RWPE2 (cell line): ENCODE data around the gene IRF7.
A peak's percentile ranks its signal among the peaks of the same experiment; 100 is the strongest.

Experiments
- ATAC-seq: fragments of 200-7000 bp; cut with Tn5 transposase; 3 replicates; pipeline ENCODE4 v1.9.1; 2021; ENCODE audit warnings: low read depth
- DNase-seq: peaks from one replicate; pipeline ENCODE4 v3.0.0-alpha.2; 2020; ENCODE audit warnings: low spot score
- H3K27ac ChIP-seq: fragments of 450-650 bp; 2 replicates; pipeline ENCODE4 v1.5.1; 2017; ENCODE audit warnings: mild to moderate bottlenecking; ENCODE audit not compliant: poor library complexity, severe bottlenecking
- H3K27me3 ChIP-seq: fragments of 250-450 bp; sonication (Bioruptor Pico); 2 replicates; pipeline ENCODE4 v1.5.1; 2021; ENCODE audit warnings: mild to moderate bottlenecking, moderate library complexity; ENCODE audit not compliant: insufficient read depth, poor library complexity, severe bottlenecking
- H3K36me3 ChIP-seq: fragments of 250-450 bp; sonication (Bioruptor Pico); 2 replicates; pipeline ENCODE4 v1.5.1; 2020; ENCODE audit warnings: low read depth, mild to moderate bottlenecking, moderate library complexity
- H3K4me1 ChIP-seq: fragments of 250-450 bp; sonication (Bioruptor Pico); 2 replicates; pipeline ENCODE4 v1.5.1; 2021; ENCODE audit warnings: mild to moderate bottlenecking, moderate library complexity; ENCODE audit not compliant: insufficient read depth, poor library complexity, severe bottlenecking
- H3K4me3 ChIP-seq: fragments of 250-450 bp; sonication (Bioruptor Pico); 2 replicates; pipeline ENCODE4 v1.5.1; 2021; ENCODE audit warnings: mild to moderate bottlenecking, moderate library complexity; ENCODE audit not compliant: severe bottlenecking
- H3K9me3 ChIP-seq: fragments of 250-450 bp; sonication (Bioruptor Pico); 2 replicates; pipeline ENCODE4 v1.5.1; 2021; ENCODE audit warnings: mild to moderate bottlenecking, moderate library complexity; ENCODE audit not compliant: severe bottlenecking
- CTCF ChIP-seq: fragments of 450-650 bp; IDR thresholded peaks from one replicate; pipeline ENCODE4 v1.5.1; 2017; ENCODE audit warnings: mild to moderate bottlenecking, moderate library complexity; ENCODE audit not compliant: poor library complexity, severe bottlenecking

The IRF7 gene

GRCh38 chr11:569158-569885, 46.4 kb downstream of the IRF7 start:
- H3K27me3 ChIP-seq, result no peaks in the 10 kb centered on the region
- peak overlapping the region; percentile 81 for H3K27ac ChIP-seq
- H3K36me3 ChIP-seq, result peaks cover 18% of the 10 kb centered on the region
- no peak for TF ChIP-seq CTCF
- ATAC-seq (no peak), DNase-seq (no peak)
- H3K4me3 ChIP-seq, result peak overlapping the region; percentile 88
- H3K9me3 ChIP-seq, result no peaks in the 10 kb centered on the region
- peaks cover 7% of the 10 kb centered on the region for H3K4me1 ChIP-seq

GRCh38 chr11:568306-569157, 47.2 kb downstream of the IRF7 start:
- peaks cover 7% of the 10 kb centered on the region for H3K4me1 ChIP-seq
- peak overlapping the region; percentile 81 for H3K27ac ChIP-seq
- H3K27me3 ChIP-seq, result no peaks in the 10 kb centered on the region
- H3K36me3 ChIP-seq, result peaks cover 26% of the 10 kb centered on the region
- TF ChIP-seq CTCF, result no peak
- no peaks in the 10 kb centered on the region for H3K9me3 ChIP-seq
- peak; percentile 85 for ATAC-seq
- peak overlapping the region; percentile 88 for H3K4me3 ChIP-seq
- peak; percentile 92 for DNase-seq

DNA sequence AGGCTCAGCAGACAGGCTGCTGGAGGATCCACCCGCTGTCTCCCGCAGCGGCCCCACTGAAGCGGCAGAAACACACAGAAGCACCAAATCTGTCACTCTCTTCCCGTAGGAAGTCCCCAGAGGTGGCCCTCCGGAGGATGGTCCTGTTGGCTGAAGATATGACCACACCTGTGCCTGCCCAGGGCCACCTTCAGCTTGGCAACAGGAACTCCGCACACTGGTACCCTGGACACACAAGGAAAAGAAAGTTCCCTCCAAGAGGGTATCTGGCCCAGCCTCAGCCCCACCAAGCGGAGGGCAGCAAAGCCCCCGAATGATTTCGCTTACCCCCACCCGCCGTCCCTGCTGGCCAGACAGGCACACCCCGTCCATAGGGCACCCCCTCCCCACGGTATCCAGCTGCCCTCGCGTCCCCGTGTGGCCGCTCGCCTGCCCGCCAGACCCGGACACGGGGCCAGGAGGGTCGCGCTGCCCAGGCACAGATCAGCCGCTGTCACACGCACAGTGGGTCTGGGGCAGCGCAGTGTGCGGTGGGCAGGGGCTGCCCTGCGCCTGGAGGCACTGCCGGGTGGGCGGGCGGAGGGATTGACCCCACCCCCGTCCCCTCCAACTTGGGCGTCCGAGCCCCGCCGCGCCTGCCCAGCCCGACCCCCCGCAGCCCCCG, 48.0 kb downstream of the IRF7 start:
- ATAC-seq (peak; percentile 1; the same call in 2 of the 3 replicates), DNase-seq (no peak)
- H3K27me3 ChIP-seq, result no peaks in the 10 kb centered on the region
- H3K4me1 ChIP-seq, result peaks cover 7% of the 10 kb centered on the region
- H3K4me3 ChIP-seq, result peak overlapping the region; percentile 88
- peaks cover 32% of the 10 kb centered on the region for H3K36me3 ChIP-seq
- H3K27ac ChIP-seq, result peak overlapping the region; percentile 81
- H3K9me3 ChIP-seq, result no peaks in the 10 kb centered on the region
- TF ChIP-seq CTCF, result no peak

- DNase-seq, result no peak
- Histone ChIP-seq H3K36me3 (peaks cover 32% of the 10 kb centered on the region), H3K27me3 (no peaks in the 10 kb centered on the region), H3K27ac (peak overlapping the region; percentile 81), H3K4me1 (peaks cover 7% of the 10 kb centered on the region), H3K9me3 (no peaks in the 10 kb centered on the region), H3K4me3 (peak overlapping the region; percentile 88)
- no peak for TF ChIP-seq CTCF
- ATAC-seq, result no peak
Measured at GRCh38 chr11:567011-567628, 48.6 kb downstream of the IRF7 start.
